Measurements from ENCODE around the gene CALM3. TPM values are rescaled to one million over a fixed set of nuclear protein-coding genes. Genes with fewer than 3 reads are reported as not detected.
"Not testable (repeated sequence)": the region's sequence is repeated elsewhere in the genome, so short reads cannot be mapped to it uniquely, and the experiment has no call there.

Gene CALM3
- 84.9 and 117 TPM in 2 replicates for total RNA-seq

- no peak for DNase-seq (ENCODE audit: low read depth in 2 of 2)
Observed at GRCh38 chr19:46601318-46602224, at the start of gene CALM3. Gene CALM3, plus strand, starts transcription at chr19:46601330. Its CDS starts 105 bp downstream, at chr19:46601435.

GRCh38 chr19:46552891-46553290 lies 48.2 kb upstream of the CALM3 start:
- DNase-seq (ENCODE audit: low read depth in 2 of 2), result no peak

GRCh38 chr19:46554161-46554560 lies 47.0 kb upstream of the CALM3 start:
- no peak for DNase-seq (ENCODE audit: low read depth in 2 of 2)

GRCh38 chr19:46555628-46556280 lies 45.4 kb upstream of the CALM3 start:
- no peak for DNase-seq (ENCODE audit: low read depth in 2 of 2)

DNA sequence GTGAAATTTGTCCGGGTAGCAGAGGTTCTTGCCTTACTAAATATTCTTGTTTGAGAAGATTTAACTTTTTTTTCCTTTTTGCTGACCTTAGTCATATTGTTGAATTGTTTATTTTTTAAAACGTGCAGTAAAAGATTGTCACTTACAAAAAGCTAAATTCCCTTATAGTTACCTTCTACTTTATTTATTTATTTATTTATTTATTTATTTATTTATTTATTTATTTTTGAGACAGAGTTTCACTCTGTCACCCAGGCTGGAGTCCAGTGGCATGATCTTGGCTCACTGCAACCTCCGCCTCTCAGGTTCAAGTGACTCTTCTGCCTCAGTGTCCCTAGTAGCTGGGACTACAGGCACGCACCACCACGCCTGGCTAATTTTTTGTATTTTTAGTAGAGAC lies 44.7 kb upstream of the CALM3 start:
- not testable (repeated sequence) for DNase-seq (ENCODE audit: low read depth in 2 of 2)

- no peak for DNase-seq (ENCODE audit: low read depth in 2 of 2)
Observed at GRCh38 chr19:46559203-46559602, 41.9 kb upstream of the CALM3 start.

DNA sequence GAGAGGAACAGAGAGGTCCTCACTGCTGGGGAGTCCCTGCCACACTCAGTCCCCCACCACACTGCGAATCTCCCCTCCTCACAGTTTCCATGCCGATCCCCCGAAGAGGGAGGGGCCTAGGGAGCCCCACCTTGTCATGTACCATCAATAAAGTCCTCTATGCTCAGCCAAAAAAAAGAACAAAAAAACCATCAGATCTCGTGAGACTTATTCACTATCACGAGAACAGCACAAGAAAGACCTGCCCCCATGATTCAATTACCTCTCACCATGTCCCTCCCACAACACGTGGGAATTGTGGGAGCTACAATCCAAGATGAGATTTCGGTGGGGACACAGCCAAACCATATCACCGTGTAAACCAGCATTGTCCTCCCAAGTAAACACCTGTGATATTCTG lies 41.5 kb upstream of the CALM3 start:
- DNase-seq (ENCODE audit: low read depth in 2 of 2), result not testable (repeated sequence)

- DNase-seq (ENCODE audit: low read depth in 2 of 2), result no peak
Observed at GRCh38 chr19:46564701-46565100, 36.4 kb upstream of the CALM3 start.

- peak; percentile 14 to 19 for DNase-seq (ENCODE audit: low read depth in 2 of 2)
Observed at GRCh38 chr19:46571495-46571894, 29.6 kb upstream of the CALM3 start.

- no peak for DNase-seq (ENCODE audit: low read depth in 2 of 2)
Observed at GRCh38 chr19:46573679-46574498, 27.2 kb upstream of the CALM3 start.

- no peak for DNase-seq (ENCODE audit: low read depth in 2 of 2)
Observed at GRCh38 chr19:46574533-46574932, 26.6 kb upstream of the CALM3 start.

- DNase-seq (ENCODE audit: low read depth in 2 of 2), result no peak
Observed at GRCh38 chr19:46578450-46578849, 22.7 kb upstream of the CALM3 start.

GRCh38 chr19:46579361-46579879 lies 21.7 kb upstream of the CALM3 start:
- DNase-seq (ENCODE audit: low read depth in 2 of 2), result peak in 1 of 2 donors; percentile 29

DNA sequence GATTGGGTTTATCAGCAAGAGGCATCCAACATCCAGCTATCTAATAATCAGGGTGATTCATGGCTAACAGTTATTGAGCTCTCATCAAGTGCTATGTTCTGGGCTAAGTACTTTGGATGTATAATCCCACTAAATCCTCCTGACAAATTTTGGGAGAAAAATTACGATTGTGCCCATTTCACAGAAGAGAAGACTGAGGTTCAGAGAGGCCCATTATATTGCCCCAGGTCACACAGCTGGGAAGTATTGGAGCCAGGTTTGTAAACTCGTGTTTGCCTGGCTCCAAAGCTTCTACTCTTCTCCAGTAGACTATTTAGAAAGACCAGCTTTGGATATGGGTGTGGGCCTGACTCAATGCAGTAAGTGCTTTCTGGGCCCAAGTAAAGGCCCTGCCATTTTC lies 20.9 kb upstream of the CALM3 start:
- DNase-seq (ENCODE audit: low read depth in 2 of 2), result no peak

DNA sequence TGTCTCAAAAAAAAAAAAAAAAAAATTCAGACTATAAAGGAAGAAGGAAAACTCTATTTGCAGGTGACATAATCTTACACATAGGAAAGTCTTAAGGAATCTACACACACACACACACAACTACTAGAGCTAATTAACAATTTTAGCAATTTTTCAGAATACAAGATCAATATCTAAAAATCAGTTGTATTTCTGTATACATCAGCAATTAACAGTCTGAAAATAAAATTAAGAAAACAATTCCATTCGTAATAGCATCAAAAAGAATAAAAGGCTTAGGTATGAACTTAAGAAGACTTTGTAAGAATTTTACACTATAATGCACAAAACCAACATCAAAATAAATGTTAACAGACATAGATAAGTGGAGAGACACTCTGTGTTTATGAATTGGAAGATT lies 15.6 kb upstream of the CALM3 start:
- DNase-seq (ENCODE audit: low read depth in 2 of 2), result no peak

DNA sequence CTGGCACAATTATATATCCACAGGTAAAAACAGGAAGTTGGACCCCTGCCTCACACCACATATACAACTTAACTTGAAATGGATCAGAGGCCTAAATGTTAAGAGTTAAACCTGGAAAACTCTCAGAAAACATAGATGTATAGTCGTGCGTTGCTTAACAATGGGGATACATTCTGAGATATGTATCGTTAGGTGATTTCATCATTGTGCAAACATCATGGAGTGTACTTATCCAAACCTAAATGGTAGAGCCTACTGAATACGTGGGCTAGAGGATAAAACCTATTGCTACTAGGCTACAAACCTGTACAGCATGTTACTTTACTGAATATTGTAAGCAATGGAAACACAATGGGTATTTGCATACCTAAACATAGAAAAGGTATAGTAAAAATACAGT lies 14.8 kb upstream of the CALM3 start:
- no peak for DNase-seq (ENCODE audit: low read depth in 2 of 2)

DNA sequence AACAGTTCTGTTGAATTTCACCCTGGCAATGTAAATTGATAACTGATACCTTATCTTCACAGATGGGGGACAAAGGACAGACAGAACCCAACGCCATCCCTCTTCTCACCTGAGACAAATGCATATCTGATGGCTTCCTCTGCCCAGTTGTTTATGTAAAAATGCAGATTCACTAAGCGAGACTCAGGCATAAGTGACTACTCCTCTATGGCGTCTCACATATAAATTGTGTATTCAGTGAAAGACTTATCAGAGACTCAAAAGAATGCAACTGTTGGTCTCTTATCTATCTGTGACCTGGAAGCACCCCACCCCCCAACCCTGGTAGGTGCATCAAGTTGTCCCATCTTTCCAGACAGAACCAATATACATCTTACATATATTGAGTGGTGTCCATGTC lies 13.3 kb upstream of the CALM3 start:
- DNase-seq (ENCODE audit: low read depth in 2 of 2), result no peak

DNA sequence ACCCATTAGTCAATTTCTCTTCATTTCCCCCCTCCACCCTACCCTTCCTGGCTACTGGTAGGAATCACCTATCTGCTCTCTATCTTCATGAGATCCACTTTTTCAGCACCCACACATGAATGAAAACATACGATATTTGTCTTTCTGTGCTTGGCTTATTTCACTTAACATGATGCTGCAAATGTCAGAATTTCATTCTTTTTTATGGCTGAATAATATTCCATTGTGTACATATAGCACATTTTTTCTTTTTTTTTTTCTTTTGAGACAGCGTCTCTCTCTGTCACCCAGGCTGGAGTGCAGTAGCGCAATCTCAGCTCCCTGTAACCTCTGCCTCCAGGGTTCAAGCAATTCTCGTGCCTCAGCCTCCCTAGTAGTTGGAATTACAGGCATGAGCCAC lies 9.9 kb upstream of the CALM3 start:
- no peak for DNase-seq (ENCODE audit: low read depth in 2 of 2)

DNA sequence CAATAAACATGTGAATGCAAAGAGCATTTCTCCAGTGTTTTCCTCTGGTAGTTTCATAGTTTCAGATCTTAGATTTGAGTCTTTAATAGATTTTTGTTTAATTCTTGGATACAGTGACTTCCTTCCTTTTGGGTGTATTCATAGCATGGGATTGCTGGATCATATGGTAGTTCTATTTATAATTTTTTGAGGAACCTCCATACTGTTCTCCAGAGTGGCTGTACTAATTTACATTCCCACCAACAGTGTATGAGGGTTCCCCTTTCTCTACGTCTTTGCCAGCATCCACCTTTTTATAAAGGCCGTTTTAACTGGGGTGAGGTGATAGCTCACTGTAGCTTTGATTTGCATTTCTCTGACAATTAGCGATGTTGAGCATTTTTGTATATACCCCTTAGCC lies 9.3 kb upstream of the CALM3 start:
- no peak for DNase-seq (ENCODE audit: low read depth in 2 of 2)

- DNase-seq (ENCODE audit: low read depth in 2 of 2), result no peak
Observed at GRCh38 chr19:46596008-46596407, 5.1 kb upstream of the CALM3 start.

GRCh38 chr19:46598372-46598917 lies 2.7 kb upstream of the CALM3 start:
- no peak for DNase-seq (ENCODE audit: low read depth in 2 of 2)
